ENCODE measurements around the gene UQCRH.
"Not testable (repeated sequence)": the region's sequence is repeated elsewhere in the genome, so short reads cannot be mapped to it uniquely, and the experiment has no call there.

Gene UQCRH

GRCh38 chr1:46364612-46365011, 61.1 kb downstream of the UQCRH start:
- Histone ChIP-seq H3K9ac (ENCODE audit: low read length) (no peak overlapping the region), H3K27ac (ENCODE audit: low read length) (no peak overlapping the region), H3K27me3 (ENCODE audit: control insufficient read depth, insufficient read depth, low read length) (no peaks in the 10 kb centered on the region), H3K36me3 (ENCODE audit: control insufficient read depth, low read depth, low read length) (peaks cover 41% of the 10 kb centered on the region), H3K4me3 (ENCODE audit: low read length) (no peak overlapping the region), H3K4me1 (ENCODE audit: control insufficient read depth, low read depth, low read length) (no peaks in the 10 kb centered on the region), H3K9me3 (ENCODE audit: control insufficient read depth, low read depth, low read length) (no peaks in the 10 kb centered on the region)

- H3K36me3 ChIP-seq (ENCODE audit: control insufficient read depth, low read depth, low read length) = peaks cover 37% of the 10 kb centered on the region
- not testable (repeated sequence) for H3K9ac ChIP-seq (ENCODE audit: low read length)
Observed at GRCh38 chr1:46365796-46366195, 62.3 kb downstream of the UQCRH start.

More at GRCh38 chr1:46365796-46366195, 62.3 kb downstream of the UQCRH start:
- not testable (repeated sequence) for H3K4me1 ChIP-seq (ENCODE audit: control insufficient read depth, low read depth, low read length); H3K27me3 ChIP-seq (ENCODE audit: control insufficient read depth, insufficient read depth, low read length); H3K9me3 ChIP-seq (ENCODE audit: control insufficient read depth, low read depth, low read length); H3K4me3 ChIP-seq (ENCODE audit: low read length); H3K27ac ChIP-seq (ENCODE audit: low read length)
